Naive thymus-derived CD4-positive, alpha-beta T cell (primary cell): ENCODE results near the gene STAU1. TPM values are rescaled to one million over a fixed set of nuclear protein-coding genes. Genes with fewer than 3 reads are reported as not detected.
"Not testable (repeated sequence)": the region's sequence is repeated elsewhere in the genome, so short reads cannot be mapped to it uniquely, and the experiment has no call there.

Experiments used
- ATAC-seq: fragments of 150-1000 bp; cut with Tn5 transposase; 2 replicates; pipeline ENCODE4 v1.10.0; 2021; ENCODE audit warnings: mild to moderate bottlenecking, moderate library complexity
- CTCF ChIA-PET: fragments of 350-600 bp; sonication (Branson Sonifier 250); formaldehyde crosslinking; loops from one replicate; lab custom pipeline; 2021; ENCODE audit warnings: antibody characterized with exemption; lab: Charles Lee
- POLR2A ChIA-PET: fragments of 350-600 bp; sonication (Branson Sonifier 250); formaldehyde crosslinking; loops from one replicate; lab custom pipeline; 2021; ENCODE audit warnings: antibody characterized with exemption, inconsistent platforms; lab: Charles Lee
- DNase-seq, 9 donors: peaks; one replicate each; pipeline versions ENCODE4 v3.0.0 to v3.0.0-alpha.2; 2020 to 2022; ENCODE audit warnings: mixed read lengths in 1 of 9
- H3K27ac ChIP-seq: one replicate; pipeline ENCODE4 v1.7.0; 2013; ENCODE audit warnings: mild to moderate bottlenecking, low read depth, low read length, moderate library complexity
- H3K27me3 ChIP-seq, 2 donors: one replicate each; pipeline ENCODE4 v1.7.0; 2013; ENCODE audit warnings: low read length in 2 of 2, mild to moderate bottlenecking in 2 of 2, moderate library complexity in 2 of 2; ENCODE audit not compliant: control insufficient read depth in 2 of 2, insufficient read depth in 2 of 2
- H3K36me3 ChIP-seq, 3 experiments: 1 replicate in 2 of 3; 2 replicates in 1 of 3; pipeline ENCODE4 v1.7.0; 2013; ENCODE audit warnings: low read length in 3 of 3, mild to moderate bottlenecking in 3 of 3, moderate library complexity in 1 of 3; ENCODE audit not compliant: insufficient read depth in 3 of 3, control insufficient read depth in 2 of 3
- H3K4me1 ChIP-seq, 2 donors: one replicate each; pipeline ENCODE4 v1.7.0; 2013; ENCODE audit warnings: low read length in 2 of 2, mild to moderate bottlenecking in 2 of 2, moderate library complexity in 1 of 2; ENCODE audit not compliant: control insufficient read depth in 2 of 2, insufficient read depth in 2 of 2
- H3K4me3 ChIP-seq: 2 replicates; pipeline ENCODE4 v1.7.0; 2013; ENCODE audit warnings: mild to moderate bottlenecking, low read length
- H3K9me3 ChIP-seq, 3 experiments: 1 replicate in 2 of 3; 2 replicates in 1 of 3; pipeline ENCODE4 v1.7.0; 2013; ENCODE audit warnings: low read length in 3 of 3; ENCODE audit not compliant: control insufficient read depth in 2 of 3
- H3K27ac Mint-ChIP-seq, 9 donors: one replicate each; pipeline ENCODE4 v1.8.0; 2020 to 2022; ENCODE audit warnings: mixed read lengths in 9 of 9, mild to moderate bottlenecking in 8 of 9, moderate library complexity in 5 of 9, inconsistent platforms in 2 of 9
- H3K27me3 Mint-ChIP-seq, 5 donors: one replicate each; pipeline ENCODE4 v1.8.0; 2021 to 2022; ENCODE audit warnings: mixed read lengths in 5 of 5, mild to moderate bottlenecking in 1 of 5
- H3K36me3 Mint-ChIP-seq, 5 donors: one replicate each; pipeline ENCODE4 v1.8.0; 2020 to 2022; ENCODE audit warnings: mixed read lengths in 5 of 5, mild to moderate bottlenecking in 3 of 5, inconsistent platforms in 1 of 5
- H3K4me1 Mint-ChIP-seq, 7 donors: one replicate each; pipeline ENCODE4 v1.8.0; 2020 to 2022; ENCODE audit warnings: mixed read lengths in 7 of 7, mild to moderate bottlenecking in 3 of 7, inconsistent platforms in 1 of 7
- H3K4me3 Mint-ChIP-seq, 10 donors: one replicate each; pipeline ENCODE4 v1.8.0; 2020 to 2022; ENCODE audit warnings: mild to moderate bottlenecking in 10 of 10, mixed read lengths in 10 of 10, moderate library complexity in 6 of 10, inconsistent platforms in 2 of 10
- H3K9me3 Mint-ChIP-seq, 11 donors: one replicate each; pipeline ENCODE4 v1.8.0; 2020 to 2022; ENCODE audit warnings: mixed read lengths in 11 of 11, mild to moderate bottlenecking in 4 of 11, inconsistent platforms in 1 of 11, moderate library complexity in 1 of 11
- intact Hi-C, 2 donors: fragments of 100-400 bp; cut with micrococcal nuclease; formaldehyde crosslinking; loops; one replicate each; pipeline ENCODE4 v1.15.1; 2023
- polyA plus RNA-seq, 2 donors: library from polyadenylated mRNA; unstranded; fragments of 300-500 nt; fragmentation: Illumina TruSeq; gene quantifications; one replicate each; pipeline ENCODE4 v1.2.3, GENCODE V29; 2021
- total RNA-seq, 6 experiments: library from RNA in 5 of 6; stranded (reverse) in 5 of 6; gene quantifications; 1 replicate in 5 of 6; 2 replicates in 1 of 6; pipeline ENCODE4 v1.2.3 and lab custom pipeline; 2021 to 2026

The STAU1 gene
- total and polyA plus RNA-seq, 7 experiments from 2014 or later, result 35.8 to 56.3 (median 45.8) TPM

GRCh38 chr20:49184691-49185070 is 3.5 kb downstream of the STAU1 start:
- DNase-seq, result no peak
- intact Hi-C loops, result loop anchor here in 1 of 2 donors (5.0 kb wide), 3 partner anchors 528 to 1682 kb away; partner anchors contain the start of genes B4GALT5, NCOA3 and UBE2V1
- Mint-ChIP-seq H3K27ac (peak overlapping the region in 6 of 9 donors; percentile 25 to 84 (median 58)), H3K4me1 (peaks cover 49 to 77% (median 67%) of the 10 kb centered on the region in 7 donors), H3K36me3 (peaks cover 0 to 12% (median 3%) of the 10 kb centered on the region in 5 donors), H3K9me3 (peaks cover 0 to under 1% (median 0%) of the 10 kb centered on the region in 11 donors), H3K4me3 (peak overlapping the region in 7 of 10 donors; percentile 71 to 100 (median 93)), H3K27me3 (peaks cover 0 to 1% (median 0%) of the 10 kb centered on the region in 5 donors)
- POLR2A ChIA-PET, result interaction anchor here (1.2 to 1.9 kb wide), 2 partner anchors 89 to 92 kb away, joined by 3 to 6 read pairs; partner anchors contain the start of gene ZNFX1
- Histone ChIP-seq H3K4me3 (no peak overlapping the region), H3K4me1 (peaks cover 23 to 27% of the 10 kb centered on the region in 2 donors), H3K9me3 (no peaks in the 10 kb centered on the region), H3K36me3 (no peaks in the 10 kb centered on the region), H3K27me3 (no peaks in the 10 kb centered on the region), H3K27ac (no peak overlapping the region)
- CTCF ChIA-PET, result interaction anchor here (0.8 to 1.3 kb wide), 2 partner anchors 9 to 33 kb away, joined by 3 to 7 read pairs; no protein-coding TSS in a partner anchor
- no peak for ATAC-seq

- H3K27ac Mint-ChIP-seq, result peak overlapping the region in 6 of 9 donors; percentile 15 to 84 (median 46)
- H3K27ac ChIP-seq, H3K27me3 ChIP-seq, H3K9me3 ChIP-seq, intact Hi-C loops, H3K4me3 ChIP-seq, H3K9me3 Mint-ChIP-seq, ATAC-seq, H3K27me3 Mint-ChIP-seq, H3K36me3 ChIP-seq, DNase-seq: not testable (repeated sequence)
- peaks cover 53 to 83% (median 72%) of the 10 kb centered on the region in 7 donors for H3K4me1 Mint-ChIP-seq
- H3K4me3 Mint-ChIP-seq, result peak overlapping the region in 8 of 10 donors; percentile 21 to 100 (median 53)
- POLR2A ChIA-PET, result interaction anchor here (0.7 to 1.9 kb wide), 3 partner anchors 90 to 134 kb away, joined by 3 to 6 read pairs (median 3); partner anchors contain the start of gene ZNFX1
- peaks cover 27 to 32% of the 10 kb centered on the region in 2 donors for H3K4me1 ChIP-seq
- CTCF ChIA-PET, result interaction anchor here (0.8 to 1.3 kb wide), 2 partner anchors 8 to 33 kb away, joined by 3 to 7 read pairs; no protein-coding TSS in a partner anchor
- H3K36me3 Mint-ChIP-seq, result peaks cover 0 to 12% (median 3%) of the 10 kb centered on the region in 5 donors
Measured at GRCh38 chr20:49184084-49184501, 4.0 kb downstream of the STAU1 start.

GRCh38 chr20:49183444-49183843 is 4.7 kb downstream of the STAU1 start:
- H3K4me1 Mint-ChIP-seq, result peaks cover 51 to 80% (median 72%) of the 10 kb centered on the region in 7 donors
- Histone ChIP-seq H3K27ac (no peak overlapping the region), H3K27me3 (no peaks in the 10 kb centered on the region), H3K4me1 (peaks cover 24 to 30% of the 10 kb centered on the region in 2 donors), H3K4me3 (no peak overlapping the region), H3K36me3 (peaks cover 0 to under 1% (median 0%) of the 10 kb centered on the region in 3 experiments), H3K9me3 (no peaks in the 10 kb centered on the region)
- H3K9me3 Mint-ChIP-seq, result no peaks in the 10 kb centered on the region
- H3K27me3 Mint-ChIP-seq, result no peaks in the 10 kb centered on the region
- DNase-seq, result no peak
- peaks cover 0 to 12% (median 3%) of the 10 kb centered on the region in 5 donors for H3K36me3 Mint-ChIP-seq
- no peak for ATAC-seq
- CTCF ChIA-PET, result no interaction called here
- POLR2A ChIA-PET, result interaction anchor here (0.6 to 0.8 kb wide), 2 partner anchors 22 to 143 kb away, joined by 3 read pairs; no protein-coding TSS in a partner anchor
- H3K4me3 Mint-ChIP-seq, result peak overlapping the region in 8 of 10 donors; percentile 17 to 67 (median 52)
- H3K27ac Mint-ChIP-seq, result peak overlapping the region in 6 of 9 donors; percentile 6 to 67 (median 36)
- intact Hi-C loops, result no loop called here

GRCh38 chr20:49181265-49181877 is 6.8 kb downstream of the STAU1 start:
- Histone ChIP-seq H3K4me1 (peaks cover 22 to 35% of the 10 kb centered on the region in 2 donors), H3K4me3 (no peak overlapping the region), H3K36me3 (peaks cover 0 to 10% (median 0%) of the 10 kb centered on the region in 3 experiments), H3K27ac (no peak overlapping the region), H3K27me3 (no peaks in the 10 kb centered on the region), H3K9me3 (no peaks in the 10 kb centered on the region)
- Mint-ChIP-seq H3K4me3 (peak overlapping the region in 8 of 10 donors; percentile 6 to 63 (median 30)), H3K36me3 (peaks cover 0 to 12% (median 7%) of the 10 kb centered on the region in 5 donors), H3K27ac (peak overlapping the region in 4 of 9 donors; percentile 2 to 78 (median 28)), H3K9me3 (no peaks in the 10 kb centered on the region), H3K27me3 (no peaks in the 10 kb centered on the region), H3K4me1 (peaks cover 52 to 85% (median 76%) of the 10 kb centered on the region in 7 donors)
- ChIA-PET CTCF (interaction anchor here (0.6 to 1.4 kb wide), 2 partner anchors 36 to 998 kb away, joined by 3 to 6 read pairs; no protein-coding TSS in a partner anchor), POLR2A (interaction anchor here (0.7 to 1.2 kb wide), 3 partner anchors 14 to 538 kb away, joined by 3 to 6 read pairs (median 3); partner anchors contain the start of gene CSE1L)
- DNase-seq (no peak), ATAC-seq (no peak)
- intact Hi-C loops, result no loop called here

GRCh38 chr20:49179368-49180277 is 8.5 kb downstream of the STAU1 start:
- DNase-seq, result no peak
- Mint-ChIP-seq H3K27me3 (no peaks in the 10 kb centered on the region), H3K9me3 (no peaks in the 10 kb centered on the region), H3K4me1 (peaks cover 40 to 72% (median 61%) of the 10 kb centered on the region in 7 donors), H3K36me3 (peaks cover 0 to 15% (median 4%) of the 10 kb centered on the region in 5 donors), H3K4me3 (peak overlapping the region in 7 of 10 donors; percentile 0 to 63 (median 48)), H3K27ac (peak overlapping the region in 6 of 9 donors; percentile 7 to 67 (median 28))
- intact Hi-C loops, result no loop called here
- no peak overlapping the region for H3K27ac ChIP-seq
- no peaks in the 10 kb centered on the region for H3K9me3 ChIP-seq
- no peak for ATAC-seq
- ChIA-PET POLR2A (interaction anchor here (0.6 to 2.0 kb wide), 3 partner anchors 8 to 1287 kb away, joined by 3 to 5 read pairs (median 3); partner anchors contain the start of gene STAU1), CTCF (interaction anchor here (0.6 to 1.8 kb wide), 4 partner anchors 13 to 116 kb away, joined by 3 to 9 read pairs (median 4); no protein-coding TSS in a partner anchor)
- peaks cover 14 to 29% of the 10 kb centered on the region in 2 donors for H3K4me1 ChIP-seq
- no peaks in the 10 kb centered on the region for H3K27me3 ChIP-seq
- peaks cover 0 to 14% (median 0%) of the 10 kb centered on the region in 3 experiments for H3K36me3 ChIP-seq
- no peak overlapping the region for H3K4me3 ChIP-seq
